A549 (cell line): ENCODE results near the gene PHYKPL. TPM values are rescaled to one million over a fixed set of nuclear protein-coding genes. Genes with fewer than 3 reads are reported as not detected.

Experiments used
- ATAC-seq, 2 experiments: fragments of 200-7000 bp in 1 of 2; fragments of >200 bp in 1 of 2; cut with Nextera tagmentation in 1 of 2; cut with Tn5 transposase in 1 of 2; 3 replicates each; pipeline versions ENCODE4 v1.8.0 to v1.9.1; 2018 to 2020; ENCODE audit warnings: mild to moderate bottlenecking in 1 of 2, moderate library complexity in 1 of 2
- CTCF ChIA-PET: fragments of 300-600 bp; sonication (Branson Sonifier 250); formaldehyde crosslinking; extraction: SDS; loops from one replicate; lab custom pipeline; 2021; ENCODE audit warnings: antibody characterized with exemption, inconsistent platforms; lab: Yijun Ruan, JAX
- POLR2A ChIA-PET: fragments of 350-600 bp; formaldehyde crosslinking; extraction: SDS; loops from one replicate; lab custom pipeline; 2021; ENCODE audit warnings: antibody characterized with exemption, inconsistent platforms; lab: Yijun Ruan, JAX
- DNase-seq, 2 experiments: peaks; one replicate each; pipeline versions ENCODE4 v3.0.0 to v3.0.0-alpha.2; 2011 to 2016; ENCODE audit warnings: low read depth in 1 of 2, low spot score in 1 of 2
- FAIRE-seq: peaks from 2 replicates; lab custom pipeline; 2011; peaks lifted over from hg19 to GRCh38; lab: Jason Lieb, UNC
- H3K27ac ChIP-seq, 2 experiments: fragments of >200 bp; sonication (Bioruptor Twin); formaldehyde crosslinking; 3 replicates each; pipeline ENCODE4 v1.5.1; 2016 to 2017
- H3K4me1 ChIP-seq: fragments of >200 bp; sonication (Bioruptor Twin); formaldehyde crosslinking; 3 replicates; pipeline ENCODE4 v1.6.1; 2016
- H3K4me2 ChIP-seq: fragments of >200 bp; sonication (Bioruptor Twin); formaldehyde crosslinking; 3 replicates; pipeline ENCODE4 v1.6.1; 2016
- H3K4me3 ChIP-seq: fragments of >200 bp; sonication (Bioruptor Twin); formaldehyde crosslinking; 3 replicates; pipeline ENCODE4 v1.5.1; 2016
- H3K9me3 ChIP-seq: fragments of >200 bp; sonication (Bioruptor Twin); formaldehyde crosslinking; 3 replicates; pipeline ENCODE4 v1.6.1; 2016
- BCL3 ChIP-seq: fragments of >200 bp; sonication (Bioruptor Twin); formaldehyde crosslinking; IDR thresholded peaks from 3 replicates; pipeline ENCODE4 v1.6.1; 2016
- CEBPB ChIP-seq, 2 experiments: fragments of >200 bp in 1 of 2; sonication (Bioruptor Twin) in 1 of 2; formaldehyde crosslinking in 1 of 2; IDR thresholded peaks; 2 replicates each; pipeline ENCODE4 v1.6.1; 2012 to 2016
- CHD2 ChIP-seq: fragments of 150-350 bp; IDR thresholded peaks from 2 replicates; pipeline ENCODE4 v1.6.1; 2014; ENCODE audit warnings: low read length; ENCODE audit not compliant: partially characterized antibody
- CHD4 ChIP-seq: fragments of 200-600 bp; sonication (generic); IDR thresholded peaks from 2 replicates; pipeline ENCODE4 v1.6.1; 2016; ENCODE audit warnings: antibody characterized with exemption, mild to moderate bottlenecking, borderline replicate concordance
- EHF ChIP-seq: fragments of 250-450 bp; sonication (Bioruptor Pico); IDR thresholded peaks from 2 replicates; pipeline ENCODE4 v1.5.0; 2020; ENCODE audit warnings: mild to moderate bottlenecking
- EP300 ChIP-seq, 2 experiments: fragments of >200 bp; sonication (Bioruptor Twin); formaldehyde crosslinking; IDR thresholded peaks; 2 replicates in 1 of 2; 3 replicates in 1 of 2; pipeline ENCODE4 v1.6.1; 2016 to 2017
- FOSB ChIP-seq: fragments of 250-450 bp; sonication (Bioruptor Pico); IDR thresholded peaks from 2 replicates; pipeline ENCODE4 v1.5.0; 2020; ENCODE audit warnings: mild to moderate bottlenecking, moderate library complexity
- FOSL2 ChIP-seq, 2 experiments: fragments of 450-650 bp in 1 of 2; fragments of >200 bp in 1 of 2; sonication (Bioruptor Twin) in 1 of 2; formaldehyde crosslinking; IDR thresholded peaks; 2 replicates each; pipeline versions ENCODE4 v1.5.0 to v1.6.1; 2016 to 2020; ENCODE audit warnings: mild to moderate bottlenecking in 1 of 2, moderate library complexity in 1 of 2
- HES2 ChIP-seq: fragments of >200 bp; sonication (Bioruptor Twin); formaldehyde crosslinking; IDR thresholded peaks from 2 replicates; pipeline ENCODE4 v1.6.1; 2016
- HOXA7 ChIP-seq: fragments of 250-450 bp; sonication (Bioruptor Pico); IDR thresholded peaks from 2 replicates; pipeline ENCODE4 v1.5.0; 2020; ENCODE audit warnings: mild to moderate bottlenecking, moderate library complexity
- JUN ChIP-seq, 2 experiments: fragments of >200 bp; sonication (Bioruptor Twin); formaldehyde crosslinking; IDR thresholded peaks; 2 replicates in 1 of 2; 3 replicates in 1 of 2; pipeline ENCODE4 v1.6.1; 2016 to 2017
- KDM5A ChIP-seq: fragments of 200-600 bp; sonication (generic); IDR thresholded peaks from 2 replicates; pipeline ENCODE4 v1.6.1; 2016; ENCODE audit warnings: antibody characterized with exemption, mild to moderate bottlenecking
- MAFK ChIP-seq: fragments of 450-650 bp; IDR thresholded peaks from 2 replicates; pipeline ENCODE4 v1.6.1; 2014; ENCODE audit not compliant: partially characterized antibody
- MAZ ChIP-seq: fragments of 150-350 bp; IDR thresholded peaks from 2 replicates; pipeline ENCODE4 v1.6.1; 2014; ENCODE audit warnings: antibody characterized with exemption, low read depth, low read length, borderline replicate concordance
- MYC ChIP-seq: IDR thresholded peaks from 2 replicates; pipeline ENCODE4 v1.6.1; 2012; ENCODE audit warnings: mild to moderate bottlenecking, inconsistent platforms, low read length, improper control_type of control experiment, borderline replicate concordance
- NR3C1 ChIP-seq: fragments of >200 bp; sonication (Bioruptor Twin); formaldehyde crosslinking; IDR thresholded peaks from 3 replicates; pipeline ENCODE4 v1.6.1; 2017
- PHF8 ChIP-seq: fragments of 200-600 bp; sonication (generic); IDR thresholded peaks from 2 replicates; pipeline ENCODE4 v1.6.1; 2016; ENCODE audit warnings: low read depth, mild to moderate bottlenecking, antibody characterized with exemption, moderate library complexity, borderline replicate concordance
- POLR2A ChIP-seq: IDR thresholded peaks from 2 replicates; pipeline ENCODE4 v1.6.1; 2012; ENCODE audit warnings: mild to moderate bottlenecking, low read length
- RAD21 ChIP-seq, 2 experiments: fragments of >200 bp in 1 of 2; sonication (Bioruptor Twin) in 1 of 2; formaldehyde crosslinking in 1 of 2; IDR thresholded peaks in 1 of 2; conservative IDR thresholded peaks in 1 of 2; 2 replicates in 1 of 2; 3 replicates in 1 of 2; pipeline ENCODE4 v1.6.1; 2012 to 2018; ENCODE audit warnings: inconsistent platforms in 1 of 2
- RARB ChIP-seq: fragments of 250-450 bp; sonication (Bioruptor Pico); IDR thresholded peaks from 2 replicates; pipeline ENCODE4 v1.8.0; 2021; ENCODE audit warnings: mild to moderate bottlenecking, moderate library complexity
- RFX5 ChIP-seq: fragments of 450-650 bp; IDR thresholded peaks from 2 replicates; pipeline ENCODE4 v1.7.1; 2014; ENCODE audit warnings: antibody characterized with exemption, mild to moderate bottlenecking, moderate library complexity
- SMC3 ChIP-seq: fragments of >200 bp; sonication (Bioruptor Twin); formaldehyde crosslinking; IDR thresholded peaks from 3 replicates; pipeline ENCODE4 v1.6.1; 2018; ENCODE audit warnings: inconsistent platforms
- SREBF2 ChIP-seq: fragments of 450-650 bp; IDR thresholded peaks from 2 replicates; pipeline ENCODE4 v1.6.1; 2014; ENCODE audit warnings: mild to moderate bottlenecking, moderate library complexity
- TFCP2L1 ChIP-seq: fragments of 250-450 bp; sonication (Bioruptor Pico); IDR thresholded peaks from 2 replicates; pipeline ENCODE4 v1.5.0; 2021; ENCODE audit warnings: mild to moderate bottlenecking
- TP53 ChIP-seq: fragments of 250-450 bp; sonication (Bioruptor Pico); IDR thresholded peaks from 2 replicates; pipeline ENCODE4 v1.5.0; 2021; ENCODE audit warnings: mild to moderate bottlenecking, moderate library complexity
- ZC3H11A ChIP-seq: fragments of 450-650 bp; IDR thresholded peaks from 2 replicates; pipeline ENCODE4 v1.6.1; 2014; ENCODE audit warnings: antibody characterized with exemption, mild to moderate bottlenecking
- ZFP36 ChIP-seq: fragments of 450-650 bp; IDR thresholded peaks from 2 replicates; pipeline ENCODE4 v1.6.1; 2014; ENCODE audit warnings: borderline replicate concordance; ENCODE audit not compliant: partially characterized antibody
- ZNF302 ChIP-seq: fragments of 250-450 bp; sonication (Bioruptor Pico); IDR thresholded peaks from 2 replicates; pipeline ENCODE4 v1.9.0; 2021; ENCODE audit warnings: inconsistent platforms, mild to moderate bottlenecking, moderate library complexity
- WGBS: methylation state at CpG from one replicate; pipeline ENCODE4 v1.1.6; 2017; ENCODE audit errors: missing lambda C conversion rate; 5-methylcytosine and 5-hydroxymethylcytosine counted together
- polyA minus RNA-seq: library from RNA; depleted of rRNA, polyadenylated mRNA; stranded (reverse); fragments of >200 nt; gene quantifications from 2 replicates; pipeline ENCODE4 v1.2.3, GENCODE V29; 2011; rRNA and poly(A)+ RNA removed
- polyA plus RNA-seq, 4 experiments: library from polyadenylated mRNA; depleted of rRNA in 3 of 4; stranded (reverse); fragments of >200 nt; fragmentation: RNase III in 1 of 4; extraction: RNeasy Plus Mini Kit Qiagen cat#74134 plus additional on column Dnase treatment in 1 of 4; gene quantifications; 2 replicates in 3 of 4; 3 replicates in 1 of 4; pipeline ENCODE4 v1.2.3, GENCODE V29; 2011 to 2017
- TF ChIP-seq, protein P1 (sequence below): fragments of 250-450 bp; sonication (Bioruptor Pico); IDR thresholded peaks from 2 replicates; pipeline ENCODE4 v1.5.0; 2020; ENCODE audit warnings: low read depth, mild to moderate bottlenecking, moderate library complexity
- TF ChIP-seq, protein P2 (sequence below): IDR thresholded peaks from 2 replicates; pipeline ENCODE4 v1.6.1; 2012
- TF ChIP-seq, protein P3 (sequence below): fragments of 250-450 bp; sonication (Bioruptor Pico); IDR thresholded peaks from 2 replicates; pipeline ENCODE4 v1.5.0; 2021; ENCODE audit warnings: mild to moderate bottlenecking, moderate library complexity, borderline replicate concordance
- TF ChIP-seq, protein P4 (sequence below): IDR thresholded peaks from 2 replicates; pipeline ENCODE4 v1.6.1; 2012
- TF ChIP-seq, protein P5 (sequence below): IDR thresholded peaks from 2 replicates; pipeline ENCODE4 v1.6.1; 2012; ENCODE audit warnings: low read depth, borderline replicate concordance

Gene PHYKPL
- polyA plus RNA-seq (2011; rRNA removed) (21.9 and 24.6 TPM in 2 replicates), polyA plus RNA-seq (2017; fragmentation: RNase III; extraction: RNeasy Plus Mini Kit Qiagen cat#74134 plus additional on column Dnase treatment) (12.5 to 13.9 TPM (median 13.0 TPM) in 3 replicates), polyA minus RNA-seq (60.3 and 65.1 TPM in 2 replicates)
- polyA plus RNA-seq (2012; cell fraction: cytosol; rRNA removed) = 19.3 and 20.6 TPM in 2 replicates
- 66.2 and 68.7 TPM in 2 replicates for polyA plus RNA-seq (2012; cell fraction: nucleus; rRNA removed)

- Histone ChIP-seq H3K4me2 (peak within 1 kb of the TSS; percentile 99), H3K27ac (peak within 1 kb of the TSS; percentile 91 to 96), H3K9me3 (no peaks in the 10 kb centered on the region), H3K4me1 (peaks cover 18% of the 10 kb centered on the region), H3K4me3 (peak within 1 kb of the TSS; percentile 93)
- DNase-seq (peak; percentile 64 to 80), FAIRE-seq (no peak), ATAC-seq (peak; percentile 77 to 81)
- 2% methylated on average over 6 of the region's 102 CpGs for WGBS
- CTCF ChIA-PET = interaction anchor here (0.6 to 1.6 kb wide), 2 partner anchors 11 to 60 kb away, joined by 3 to 4 read pairs; no protein-coding TSS in a partner anchor
- POLR2A ChIA-PET = interaction anchor here (1.0 to 2.3 kb wide), 3 partner anchors 19 to 28 kb away, joined by 4 to 14 read pairs (median 5); partner anchors contain the start of gene HNRNPAB
- TF ChIP-seq POLR2A = peak; percentile 68
- TF ChIP-seq, protein P1, sequence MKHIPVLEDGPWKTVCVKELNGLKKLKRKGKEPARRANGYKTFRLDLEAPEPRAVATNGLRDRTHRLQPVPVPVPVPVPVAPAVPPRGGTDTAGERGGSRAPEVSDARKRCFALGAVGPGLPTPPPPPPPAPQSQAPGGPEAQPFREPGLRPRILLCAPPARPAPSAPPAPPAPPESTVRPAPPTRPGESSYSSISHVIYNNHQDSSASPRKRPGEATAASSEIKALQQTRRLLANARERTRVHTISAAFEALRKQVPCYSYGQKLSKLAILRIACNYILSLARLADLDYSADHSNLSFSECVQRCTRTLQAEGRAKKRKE (CRISPR knock-in tag) = no peak
- TF ChIP-seq PHF8 = peak; percentile 93
- no peak for TF ChIP-seq HOXA7 (CRISPR knock-in tag)
- TF ChIP-seq JUN (IDR thresholded peaks at IDR 0.05) = peak; percentile 57 to 73; a peak in 4 of 5 replicates
- TF ChIP-seq MAFK = no peak
- TF ChIP-seq, protein P2, sequence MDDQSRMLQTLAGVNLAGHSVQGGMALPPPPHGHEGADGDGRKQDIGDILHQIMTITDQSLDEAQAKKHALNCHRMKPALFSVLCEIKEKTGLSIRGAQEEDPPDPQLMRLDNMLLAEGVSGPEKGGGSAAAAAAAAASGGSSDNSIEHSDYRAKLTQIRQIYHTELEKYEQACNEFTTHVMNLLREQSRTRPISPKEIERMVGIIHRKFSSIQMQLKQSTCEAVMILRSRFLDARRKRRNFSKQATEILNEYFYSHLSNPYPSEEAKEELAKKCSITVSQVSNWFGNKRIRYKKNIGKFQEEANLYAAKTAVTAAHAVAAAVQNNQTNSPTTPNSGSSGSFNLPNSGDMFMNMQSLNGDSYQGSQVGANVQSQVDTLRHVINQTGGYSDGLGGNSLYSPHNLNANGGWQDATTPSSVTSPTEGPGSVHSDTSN = no peak
- TF ChIP-seq RAD21 (conservative IDR thresholded peaks at IDR 0.05 in 1 of 2, IDR thresholded peaks at IDR 0.05 in 1 of 2) = no peak
- TF ChIP-seq, protein P3, sequence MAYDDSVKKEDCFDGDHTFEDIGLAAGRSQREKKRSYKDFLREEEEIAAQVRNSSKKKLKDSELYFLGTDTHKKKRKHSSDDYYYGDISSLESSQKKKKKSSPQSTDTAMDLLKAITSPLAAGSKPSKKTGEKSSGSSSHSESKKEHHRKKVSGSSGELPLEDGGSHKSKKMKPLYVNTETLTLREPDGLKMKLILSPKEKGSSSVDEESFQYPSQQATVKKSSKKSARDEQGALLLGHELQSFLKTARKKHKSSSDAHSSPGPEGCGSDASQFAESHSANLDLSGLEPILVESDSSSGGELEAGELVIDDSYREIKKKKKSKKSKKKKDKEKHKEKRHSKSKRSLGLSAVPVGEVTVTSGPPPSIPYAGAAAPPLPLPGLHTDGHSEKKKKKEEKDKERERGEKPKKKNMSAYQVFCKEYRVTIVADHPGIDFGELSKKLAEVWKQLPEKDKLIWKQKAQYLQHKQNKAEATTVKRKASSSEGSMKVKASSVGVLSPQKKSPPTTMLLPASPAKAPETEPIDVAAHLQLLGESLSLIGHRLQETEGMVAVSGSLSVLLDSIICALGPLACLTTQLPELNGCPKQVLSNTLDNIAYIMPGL (CRISPR knock-in tag) = no peak
- TF ChIP-seq CHD2 = no peak
- TF ChIP-seq BCL3 = 0 out of 3 replicates have a peak, but pooled peaks have one; percentile 52
- TF ChIP-seq EP300 (IDR thresholded peaks at IDR 0.05) = no peak
- no peak for TF ChIP-seq ZC3H11A
- TF ChIP-seq EHF = no peak
- 0 out of 2 replicates have a peak, but pooled peaks have one; percentile 20 for TF ChIP-seq TP53 (CRISPR knock-in tag)
- TF ChIP-seq RARB (CRISPR knock-in tag) = no peak
- no peak for TF ChIP-seq HES2
- TF ChIP-seq, protein P4, sequence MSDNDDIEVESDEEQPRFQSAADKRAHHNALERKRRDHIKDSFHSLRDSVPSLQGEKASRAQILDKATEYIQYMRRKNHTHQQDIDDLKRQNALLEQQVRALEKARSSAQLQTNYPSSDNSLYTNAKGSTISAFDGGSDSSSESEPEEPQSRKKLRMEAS = peak; percentile 79
- TF ChIP-seq ZNF302 (CRISPR knock-in tag) = no peak
- no peak for TF ChIP-seq SREBF2
- TF ChIP-seq FOSL2 (IDR thresholded peaks at IDR 0.05) = no peak
- no peak for TF ChIP-seq FOSL2 (CRISPR knock-in tag; IDR thresholded peaks at IDR 0.05)
- no peak for TF ChIP-seq FOSB (CRISPR knock-in tag)
- no peak for TF ChIP-seq RFX5
- TF ChIP-seq CHD4 = no peak
- TF ChIP-seq TFCP2L1 (CRISPR knock-in tag) = no peak
- peak; percentile 38; the same call in 1 of the 2 replicates for TF ChIP-seq MYC
- TF ChIP-seq NR3C1 = no peak
- no peak for TF ChIP-seq SMC3
- TF ChIP-seq ZFP36 = no peak
- no peak for TF ChIP-seq CEBPB (IDR thresholded peaks at IDR 0.05)
- TF ChIP-seq MAZ = no peak
- TF ChIP-seq, protein P5, sequence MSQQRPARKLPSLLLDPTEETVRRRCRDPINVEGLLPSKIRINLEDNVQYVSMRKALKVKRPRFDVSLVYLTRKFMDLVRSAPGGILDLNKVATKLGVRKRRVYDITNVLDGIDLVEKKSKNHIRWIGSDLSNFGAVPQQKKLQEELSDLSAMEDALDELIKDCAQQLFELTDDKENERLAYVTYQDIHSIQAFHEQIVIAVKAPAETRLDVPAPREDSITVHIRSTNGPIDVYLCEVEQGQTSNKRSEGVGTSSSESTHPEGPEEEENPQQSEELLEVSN = peak; percentile 34; the same call in 1 of the 2 replicates
- no peak for TF ChIP-seq KDM5A
Measured at GRCh38 chr5:178232124-178232919, at the start of gene PHYKPL. Gene PHYKPL (minus strand): TSS chr5:178232802. CDS start chr5:178232550, 252 bp downstream.
